GM21619 (cell line): ENCODE results near the gene GOLGA6B.
"Not testable (repeated sequence)": the region's sequence is repeated elsewhere in the genome, so short reads cannot be mapped to it uniquely, and the experiment has no call there.

ENCODE experiments used
- ATAC-seq: cut with Tn5 transposase; IDR thresholded peaks from one replicate; pipeline ENCODE4 v1.9.1; 2021; ENCODE audit not compliant: unreplicated experiment

Gene GOLGA6B

GRCh38 chr15:72661081-72661480 lies 6.6 kb downstream of the GOLGA6B start:
- not testable (repeated sequence) for ATAC-seq

DNA sequence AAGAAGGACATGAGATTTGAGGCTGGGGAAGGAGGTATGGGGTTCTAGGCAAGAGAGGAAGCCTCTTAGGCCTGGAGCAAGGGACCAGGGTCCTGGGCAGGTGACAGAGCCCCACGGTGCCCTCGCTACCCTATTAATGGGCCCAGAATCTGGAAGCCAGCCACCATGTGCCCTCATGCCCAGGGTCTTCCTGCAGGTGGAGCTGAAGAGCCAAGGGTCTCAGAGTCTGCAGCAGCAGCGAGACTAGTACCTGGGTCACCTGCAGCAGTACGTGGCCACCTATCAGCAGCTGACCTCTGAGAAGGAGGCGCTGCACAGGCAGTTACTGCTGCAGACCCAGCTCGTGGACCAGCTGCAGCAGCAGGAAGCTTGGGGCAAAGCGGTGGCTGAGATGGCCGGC lies 9.4 kb downstream of the GOLGA6B start:
- ATAC-seq: not testable (repeated sequence)

DNA sequence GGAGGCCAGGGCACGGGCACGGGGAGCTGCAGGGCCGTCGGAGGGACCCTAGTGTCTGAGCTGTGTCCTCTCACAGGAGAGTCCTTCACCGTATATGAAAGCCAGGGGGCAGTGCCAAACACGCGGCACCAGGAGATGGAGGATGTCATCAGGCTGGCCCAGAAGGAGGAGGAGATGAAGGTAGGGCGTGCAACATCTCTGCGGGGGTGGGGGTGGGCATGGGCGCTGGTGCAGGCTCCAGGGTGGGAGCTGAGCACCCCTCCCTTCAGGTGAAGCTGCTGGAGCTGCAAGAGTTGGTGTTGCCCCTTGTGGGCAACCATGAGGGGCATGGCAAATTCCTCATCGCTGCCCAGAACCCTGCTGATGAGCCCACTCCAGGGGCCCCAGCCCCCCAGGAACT lies 11.2 kb downstream of the GOLGA6B start:
- ATAC-seq: not testable (repeated sequence)

DNA sequence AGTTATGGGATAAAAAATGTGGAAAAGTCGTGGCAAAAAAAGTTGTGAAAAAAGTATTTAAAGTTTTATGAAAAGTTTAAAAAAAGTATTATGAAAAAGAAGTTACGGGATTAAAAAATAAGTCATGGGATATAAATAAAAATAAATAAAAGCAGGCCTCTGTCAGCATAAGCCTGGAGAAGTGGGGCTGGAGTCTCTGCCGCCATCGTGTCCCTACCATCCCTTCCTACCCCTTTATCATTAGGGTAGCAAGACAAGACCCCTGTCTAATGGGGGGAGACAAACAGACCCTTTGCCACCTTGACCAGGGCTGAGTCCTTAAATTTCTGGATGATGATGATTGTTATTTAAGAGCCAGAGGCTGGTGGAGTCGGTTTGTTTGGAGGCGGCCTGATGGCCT lies 15.3 kb downstream of the GOLGA6B start:
- ATAC-seq: not testable (repeated sequence)

GRCh38 chr15:72670656-72671352 lies 16.3 kb downstream of the GOLGA6B start:
- ATAC-seq: peak; percentile 93

DNA sequence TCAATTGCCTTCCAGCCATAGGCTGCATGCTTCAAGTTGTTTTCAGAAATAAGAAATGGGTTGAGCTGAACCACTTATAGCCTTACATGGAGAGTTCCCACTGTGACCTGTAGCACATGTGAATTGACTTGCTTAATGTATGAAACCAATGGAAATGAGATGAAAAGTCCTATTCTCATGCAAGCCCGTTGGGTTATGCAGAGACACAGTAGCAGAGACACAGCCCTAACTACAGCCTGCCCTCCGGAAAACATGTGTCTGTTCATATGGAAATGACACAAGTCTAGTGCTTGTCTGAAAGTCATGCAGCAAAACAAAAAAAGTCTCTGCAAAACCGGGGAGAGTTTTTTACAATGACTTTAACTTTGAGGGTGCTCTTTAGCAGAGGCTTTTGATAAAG lies 17.0 kb downstream of the GOLGA6B start:
- ATAC-seq: no peak

DNA sequence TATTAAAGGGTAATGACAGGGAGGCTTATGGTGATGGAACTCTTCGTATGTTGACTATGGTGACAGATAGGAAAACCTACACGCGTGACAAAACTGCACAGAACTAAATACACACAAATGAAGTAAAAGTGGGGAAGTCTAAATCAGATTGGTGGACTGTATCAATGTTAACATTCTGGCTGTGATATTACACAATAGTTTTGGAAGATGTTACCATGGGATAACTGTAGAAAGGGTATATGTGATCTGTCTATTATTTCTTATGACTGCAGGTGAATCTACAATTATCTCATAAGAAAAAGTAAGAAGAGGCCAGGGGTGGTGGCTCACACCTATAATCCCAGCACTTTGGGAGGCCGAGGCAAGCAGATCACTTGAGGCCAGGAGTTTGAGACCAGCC lies 22.3 kb downstream of the GOLGA6B start:
- no peak for ATAC-seq

DNA sequence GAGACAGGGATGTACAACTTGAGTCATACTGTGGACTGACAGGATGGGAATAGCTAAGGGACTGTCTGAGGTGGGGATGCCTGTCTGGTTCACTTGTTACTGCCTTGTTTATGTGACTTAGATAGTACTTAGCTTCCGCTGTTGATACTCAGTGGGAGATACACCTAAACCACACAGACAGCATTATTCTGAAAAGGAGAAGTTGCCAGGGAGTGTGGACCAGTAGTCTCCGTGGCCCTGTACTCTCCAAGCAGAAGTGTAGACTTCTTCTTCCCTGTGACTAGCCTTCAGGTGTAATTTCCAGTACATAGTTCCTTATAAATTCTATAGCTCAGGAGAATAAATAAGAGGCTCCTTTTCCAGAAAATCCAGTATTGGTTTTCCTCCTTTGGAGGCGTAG lies 26.4 kb downstream of the GOLGA6B start:
- no peak for ATAC-seq

DNA sequence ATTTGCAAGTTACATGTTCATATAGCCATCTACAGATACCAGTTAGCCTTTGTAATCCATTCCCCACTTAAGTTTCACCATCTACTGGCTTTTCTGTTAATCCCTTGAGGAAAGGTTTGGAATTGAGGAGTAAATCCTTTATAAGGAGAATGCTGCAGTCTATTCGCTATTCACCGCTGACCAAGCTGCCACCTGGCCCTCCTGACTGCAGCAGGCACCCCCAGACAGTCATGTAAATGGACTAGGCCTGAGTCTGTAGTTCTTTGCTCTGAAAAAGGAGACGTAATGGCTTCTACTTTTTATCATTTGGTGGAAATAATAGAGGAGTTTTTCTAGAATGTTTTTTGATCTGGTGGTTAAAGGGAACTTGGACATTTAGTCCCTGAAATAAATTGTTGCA lies 28.3 kb downstream of the GOLGA6B start:
- ATAC-seq: no peak

DNA sequence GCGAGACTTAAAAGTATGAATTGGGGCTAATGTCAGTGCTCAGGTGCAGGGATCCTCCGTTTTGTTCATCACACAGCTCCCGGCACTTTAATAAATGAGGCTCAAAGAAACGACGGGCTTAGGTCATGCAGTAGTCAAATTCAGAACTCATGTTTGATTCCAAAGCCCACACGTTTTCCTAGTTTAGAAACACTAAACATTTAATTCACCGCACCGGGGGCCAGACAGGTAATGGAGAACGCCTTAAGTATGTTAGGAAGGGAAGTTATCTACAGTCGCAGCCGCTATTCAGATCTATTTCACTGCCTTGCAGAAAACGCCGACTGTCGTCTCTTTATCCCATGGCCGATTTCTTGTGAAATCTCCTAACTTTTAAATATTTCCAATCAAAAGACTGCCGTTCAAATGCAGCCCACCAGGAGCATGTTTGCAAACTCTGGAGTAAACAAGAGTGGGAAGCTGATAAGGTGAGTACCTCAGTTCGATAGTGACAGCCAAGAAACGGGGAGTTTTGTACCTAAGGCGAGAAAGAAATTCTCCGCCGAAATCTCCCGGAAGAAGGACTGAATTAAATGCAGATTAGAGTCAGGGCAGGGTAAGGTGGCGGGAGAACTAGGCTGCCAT lies 30.9 kb downstream of the GOLGA6B start:
- ATAC-seq: no peak

GRCh38 chr15:72685925-72686794 lies 31.7 kb downstream of the GOLGA6B start, which contains the start of the genes BBS4 and HIGD2B:
Gene BBS4, plus strand, starts transcription at chr15:72686207. Its CDS starts 21 bp downstream, at chr15:72686228.
Gene HIGD2B, minus strand, starts transcription at chr15:72686182. Its CDS starts 9,808 bp downstream, at chr15:72676374.
- peak; percentile 97 for ATAC-seq

- ATAC-seq: no peak
Observed at GRCh38 chr15:72688697-72689096, 34.2 kb downstream of the GOLGA6B start.

DNA sequence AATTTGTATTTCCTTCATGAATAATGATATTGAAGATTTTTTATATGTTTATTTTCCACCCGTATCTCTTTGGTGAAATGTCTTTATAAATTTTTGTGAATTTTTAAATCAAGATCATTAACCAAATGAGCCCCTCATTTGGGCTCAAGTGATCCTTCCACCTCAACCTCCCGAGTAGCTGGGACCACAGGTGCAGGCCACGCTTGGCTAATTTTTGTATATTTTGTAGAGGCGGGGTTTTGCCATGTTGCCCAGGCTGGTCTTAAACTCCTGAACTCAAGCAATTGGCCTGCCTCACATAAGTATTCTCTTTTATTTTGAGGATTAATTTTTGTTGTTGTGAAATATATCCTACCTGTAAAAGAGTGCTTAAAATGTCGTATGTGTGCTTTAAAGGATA lies 36.4 kb downstream of the GOLGA6B start:
- ATAC-seq: no peak

GRCh38 chr15:72698938-72699337 lies 44.4 kb downstream of the GOLGA6B start:
- no peak for ATAC-seq

GRCh38 chr15:72700076-72700475 lies 45.6 kb downstream of the GOLGA6B start:
- ATAC-seq: no peak

GRCh38 chr15:72706266-72706665 lies 51.8 kb downstream of the GOLGA6B start:
- no peak for ATAC-seq

- not testable (repeated sequence) for ATAC-seq
Observed at GRCh38 chr15:72708551-72709303, 54.2 kb downstream of the GOLGA6B start.
